HG03097 (cell line): ENCODE results near the gene UQCRHL.

Experiments used
- ATAC-seq: cut with Tn5 transposase; IDR thresholded peaks from one replicate; pipeline ENCODE4 v1.9.1; 2021; ENCODE audit not compliant: unreplicated experiment, low FRiP score

Gene UQCRHL

DNA sequence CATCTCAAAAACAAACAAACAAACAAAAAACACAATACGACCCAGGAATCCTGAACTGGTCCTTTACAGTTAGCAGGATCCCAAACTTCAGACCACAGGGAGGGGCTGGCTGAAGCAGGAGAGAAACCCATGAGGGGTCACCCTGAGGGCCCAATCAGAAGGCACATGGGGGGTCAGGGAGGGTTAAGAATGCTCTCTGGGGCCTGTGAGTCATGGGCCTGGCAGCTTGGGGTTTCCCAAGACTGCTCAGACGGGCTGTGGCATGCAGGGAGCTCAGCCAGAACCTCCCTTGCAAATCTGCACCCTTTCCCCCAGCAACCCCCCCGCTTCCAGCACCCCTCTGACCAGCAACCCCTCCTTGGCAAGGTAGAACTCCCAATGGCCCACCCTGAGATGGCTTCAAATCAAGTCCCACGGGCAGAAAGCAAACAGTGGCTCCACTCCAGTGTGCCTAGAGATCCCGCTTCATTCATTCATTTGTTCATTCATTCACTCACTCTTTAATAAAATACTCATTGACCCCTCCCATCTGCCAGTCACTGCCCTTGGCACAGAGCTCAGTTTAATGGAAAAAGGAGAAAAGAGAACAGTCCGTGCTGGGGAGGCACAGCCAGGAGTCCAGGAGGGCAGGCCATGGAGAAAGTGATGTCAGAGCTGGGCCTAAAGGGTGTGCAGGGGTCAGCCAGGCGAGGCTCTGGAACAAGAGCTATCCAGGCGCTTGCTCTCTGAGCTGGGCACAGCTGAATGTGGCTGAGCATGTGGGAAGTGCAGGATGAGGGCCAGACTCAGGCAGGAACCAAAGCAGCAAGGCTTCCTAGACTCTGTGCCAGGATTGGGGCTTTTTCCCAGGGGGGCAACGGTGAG is 8.2 kb downstream of the UQCRHL start:
- ATAC-seq: no peak

DNA sequence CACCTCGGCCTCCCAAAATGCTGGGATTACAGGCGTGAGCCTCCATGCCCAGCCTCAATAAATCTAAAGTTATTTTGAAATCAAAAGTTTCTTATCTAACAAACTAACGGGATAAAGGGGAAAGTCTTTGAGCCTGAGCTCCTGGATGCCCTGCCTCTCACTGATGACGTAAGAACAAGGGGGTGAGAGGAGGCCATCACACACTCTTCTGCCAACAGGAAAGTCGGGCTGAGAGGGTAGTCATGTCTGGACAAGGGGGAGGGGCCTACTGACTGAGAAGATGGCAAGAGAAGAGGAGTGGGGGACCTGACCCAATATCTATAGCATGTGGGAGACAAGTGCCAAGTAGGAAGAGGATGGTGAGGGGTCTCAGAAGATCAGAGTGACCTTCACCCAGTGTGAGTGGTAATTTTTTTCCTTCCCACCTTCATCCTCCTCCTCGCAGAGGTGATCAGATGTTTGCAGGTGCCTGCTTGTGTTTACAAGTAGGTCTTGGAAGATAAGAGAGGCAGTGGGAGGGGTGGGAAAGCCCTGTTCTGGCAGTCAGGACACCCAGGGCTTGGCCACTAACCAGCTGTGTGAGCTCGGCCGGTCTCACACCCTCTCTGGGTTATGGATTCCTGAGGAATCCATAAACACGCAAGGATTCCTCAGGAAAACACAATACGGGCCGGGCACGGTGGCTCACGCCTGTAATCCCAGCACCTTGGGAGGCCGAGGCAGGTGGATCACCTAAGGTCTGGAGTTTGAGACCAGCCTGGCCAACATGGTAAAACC is 9.6 kb downstream of the UQCRHL start:
- no peak for ATAC-seq

DNA sequence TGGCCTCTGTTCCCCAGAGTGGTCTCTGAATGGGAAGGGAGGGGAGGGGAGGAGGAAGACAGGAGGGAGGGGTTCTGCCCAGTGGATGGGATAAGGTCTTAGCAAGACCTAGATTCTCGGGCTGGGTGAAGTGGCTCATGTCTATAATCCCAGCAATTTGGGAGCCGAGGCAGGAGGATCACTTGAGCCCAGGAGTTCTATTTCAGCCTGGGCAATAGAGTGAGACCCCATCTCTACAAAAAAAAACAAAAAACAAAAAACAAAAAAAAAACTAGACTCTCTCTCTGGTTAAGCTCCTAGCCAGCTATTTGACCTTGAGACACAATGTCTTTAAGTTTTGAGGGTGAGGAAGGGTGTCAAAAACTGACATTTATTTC is 11.4 kb downstream of the UQCRHL start:
- ATAC-seq: no peak

DNA sequence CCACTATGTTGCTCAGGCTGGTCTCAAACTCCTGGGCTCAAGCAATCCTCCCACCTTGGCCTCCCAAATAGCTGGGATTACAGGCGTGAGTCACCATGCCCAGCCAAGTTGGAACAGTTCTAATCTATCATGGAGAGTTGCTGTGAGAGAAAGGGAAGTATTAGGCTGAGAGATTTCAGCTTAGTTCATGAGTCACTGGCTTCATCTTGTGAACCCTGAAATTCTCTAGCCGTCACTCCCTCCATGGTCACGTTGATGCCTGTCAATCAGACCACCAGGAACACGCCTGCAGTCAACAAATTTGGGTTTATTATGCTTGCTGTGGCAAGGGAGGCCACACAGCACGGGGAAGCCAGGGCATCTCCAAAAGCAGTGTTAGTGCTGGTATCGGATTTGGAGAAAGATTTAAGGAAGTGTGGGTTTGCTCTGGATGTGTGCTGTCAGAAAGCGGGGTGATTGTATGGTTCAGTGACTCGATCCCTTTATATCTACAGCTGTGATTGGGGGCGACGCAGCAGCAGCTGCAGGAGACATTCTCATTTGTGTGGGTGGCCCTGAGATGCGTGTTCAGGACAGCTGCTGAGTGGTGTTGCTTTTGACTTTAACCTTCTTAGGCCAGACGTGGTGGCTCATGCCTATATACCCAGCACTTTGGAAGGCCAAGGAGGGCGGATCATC is 18.7 kb downstream of the UQCRHL start:
- no peak for ATAC-seq

DNA sequence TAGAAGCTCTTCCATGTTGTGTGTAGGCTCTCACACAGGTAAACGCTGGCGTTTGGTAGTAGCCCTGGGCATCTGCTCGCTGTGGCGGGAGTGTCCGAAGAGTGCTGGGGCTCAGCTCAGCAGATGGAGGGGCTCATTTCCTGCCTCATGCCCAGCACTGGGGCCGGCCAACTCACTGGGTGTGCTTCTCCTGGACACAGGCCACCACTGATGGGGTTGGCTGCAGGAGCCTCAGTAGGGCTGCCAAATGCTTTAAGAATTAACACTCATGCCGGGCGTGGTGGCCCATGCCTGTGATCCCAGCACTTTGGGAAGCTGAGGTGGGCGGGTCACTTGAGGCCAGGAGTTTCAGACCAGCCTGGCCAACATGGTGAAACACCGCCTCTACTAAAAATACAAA is 20.9 kb downstream of the UQCRHL start:
- no peak for ATAC-seq

DNA sequence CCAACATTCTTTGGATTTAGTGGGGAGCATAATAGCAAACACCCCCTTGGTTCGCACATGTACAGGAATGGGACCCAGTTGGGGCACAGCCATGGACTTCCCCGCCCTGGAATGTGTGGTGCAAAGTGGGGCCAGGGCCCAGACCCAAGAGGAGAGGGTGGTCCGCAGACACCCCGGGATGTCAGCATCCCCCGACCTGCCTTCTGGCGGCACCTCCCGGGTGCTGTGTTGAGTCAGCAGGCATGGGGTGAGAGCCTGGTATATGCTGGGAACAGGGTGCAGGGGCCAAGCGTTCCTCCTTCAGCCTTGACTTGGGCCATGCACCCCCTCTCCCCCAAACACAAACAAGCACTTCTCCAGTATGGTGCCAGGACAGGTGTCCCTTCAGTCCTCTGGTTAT is 21.8 kb downstream of the UQCRHL start:
- no peak for ATAC-seq

DNA sequence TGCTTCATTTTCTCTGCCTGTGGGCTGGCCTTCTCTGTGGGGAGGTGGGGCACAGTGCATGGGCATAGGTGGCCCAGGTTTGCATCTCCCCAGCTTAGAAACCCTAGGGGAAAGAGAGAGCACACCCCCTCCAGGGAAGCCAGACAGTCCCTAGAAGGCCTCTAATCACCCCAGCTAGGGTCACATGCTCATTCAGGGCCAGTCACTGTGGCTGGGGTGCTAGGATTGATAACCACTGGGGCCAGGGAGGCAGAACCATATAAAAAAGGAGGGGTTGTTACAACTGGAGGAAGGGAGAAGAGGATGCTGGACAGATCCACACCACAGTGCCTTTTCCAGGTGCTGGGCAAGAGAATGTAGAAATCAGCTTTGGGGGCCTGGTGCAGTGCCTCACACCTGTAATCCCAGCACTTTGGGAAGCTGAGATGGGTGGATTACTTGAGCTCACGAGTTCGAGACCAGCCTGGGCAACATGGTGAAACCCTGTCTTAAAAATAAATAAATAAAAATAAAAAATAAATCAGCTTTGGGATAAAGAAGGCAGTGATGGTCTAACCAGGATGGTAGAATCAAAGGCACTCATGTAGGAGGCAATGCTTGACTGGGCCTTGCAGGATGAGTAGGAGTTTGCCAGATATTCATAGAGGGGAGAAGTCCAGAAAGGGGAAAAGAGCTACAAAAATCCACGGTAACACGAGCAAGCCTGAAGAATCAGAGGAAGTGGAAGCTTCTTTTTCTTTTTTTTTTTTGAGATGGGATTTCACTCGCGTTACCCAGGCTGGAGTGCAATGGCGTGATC is 29.3 kb downstream of the UQCRHL start:
- ATAC-seq: no peak

DNA sequence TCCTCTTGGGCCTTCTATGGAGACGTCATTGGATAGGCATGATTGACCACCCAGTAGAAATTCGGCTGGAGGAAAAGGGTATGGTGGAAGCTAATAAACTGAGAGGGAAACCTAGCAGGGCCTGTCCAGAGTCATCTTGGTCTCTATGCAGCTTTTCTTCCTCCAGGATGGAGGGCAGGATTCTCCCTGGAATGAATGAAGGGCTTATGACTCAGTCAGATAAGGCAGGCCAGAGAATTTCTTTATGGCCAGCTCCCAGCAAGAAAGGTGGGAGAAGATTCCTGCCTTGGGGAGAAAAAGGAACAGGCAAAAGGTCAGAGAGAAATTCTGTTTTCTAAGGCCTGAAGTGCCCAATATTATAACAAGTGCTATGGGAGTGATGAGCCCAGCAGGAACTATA is 31.7 kb downstream of the UQCRHL start:
- no peak for ATAC-seq

DNA sequence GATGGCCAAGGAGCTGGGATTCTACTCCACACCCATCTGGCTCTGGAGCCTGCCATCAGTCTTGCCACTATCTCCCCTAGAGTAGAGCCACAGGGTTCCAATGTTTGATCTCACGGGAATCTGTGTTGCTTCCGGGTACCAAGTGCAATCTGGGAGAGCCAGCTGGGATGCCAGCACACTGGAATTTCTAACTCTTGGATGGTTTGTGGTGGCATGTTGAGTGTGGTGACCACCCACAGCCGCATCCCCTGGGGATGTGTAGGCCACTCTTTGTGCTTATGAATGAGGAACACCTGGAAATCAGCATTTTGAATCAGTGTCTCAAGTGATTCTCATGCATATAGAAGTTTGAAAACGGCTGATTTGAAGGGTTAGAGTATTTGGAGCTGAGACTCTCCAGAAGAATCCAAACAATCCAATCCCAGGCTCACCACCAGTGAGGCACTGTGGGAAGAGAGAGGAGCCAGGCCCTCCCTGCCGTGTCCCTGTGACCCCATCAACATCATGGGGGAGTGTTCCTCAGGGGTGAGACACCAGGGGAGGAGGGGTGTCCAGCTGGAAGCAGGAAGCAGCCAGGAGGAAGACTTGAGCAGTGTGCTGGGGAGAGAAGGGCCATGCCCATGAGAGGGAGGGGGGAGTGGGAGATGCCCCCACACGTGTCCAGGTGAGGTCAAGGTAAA is 35.5 kb downstream of the UQCRHL start:
- no peak for ATAC-seq

DNA sequence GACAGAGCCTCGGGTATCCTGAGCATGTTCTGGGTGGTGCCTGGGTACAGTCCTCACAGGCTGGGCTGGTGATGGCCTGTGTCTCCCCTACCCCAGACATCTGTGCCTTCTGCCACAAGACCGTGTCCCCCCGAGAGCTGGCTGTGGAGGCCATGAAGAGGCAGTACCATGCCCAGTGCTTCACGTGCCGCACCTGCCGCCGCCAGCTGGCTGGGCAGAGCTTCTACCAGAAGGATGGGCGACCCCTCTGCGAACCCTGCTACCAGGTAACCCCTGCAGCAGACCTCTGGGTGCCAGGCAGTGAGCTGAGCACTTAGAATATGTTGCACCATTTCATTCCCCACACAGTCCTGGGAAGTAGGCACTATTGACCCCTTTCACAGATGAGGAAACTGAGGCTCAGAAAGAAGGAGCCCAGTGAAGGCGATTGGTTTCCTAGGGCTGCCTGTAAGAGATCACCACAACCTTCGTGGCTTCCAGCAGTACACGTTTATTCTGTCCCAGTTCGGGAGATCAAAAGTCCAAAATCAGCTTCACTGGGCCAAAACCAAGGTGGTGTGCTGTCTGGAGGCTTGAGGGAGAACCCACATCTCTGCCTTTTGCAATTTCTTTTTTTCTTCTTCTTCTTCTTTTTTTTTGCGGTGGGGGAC is 37.0 kb downstream of the UQCRHL start:
- ATAC-seq: no peak

DNA sequence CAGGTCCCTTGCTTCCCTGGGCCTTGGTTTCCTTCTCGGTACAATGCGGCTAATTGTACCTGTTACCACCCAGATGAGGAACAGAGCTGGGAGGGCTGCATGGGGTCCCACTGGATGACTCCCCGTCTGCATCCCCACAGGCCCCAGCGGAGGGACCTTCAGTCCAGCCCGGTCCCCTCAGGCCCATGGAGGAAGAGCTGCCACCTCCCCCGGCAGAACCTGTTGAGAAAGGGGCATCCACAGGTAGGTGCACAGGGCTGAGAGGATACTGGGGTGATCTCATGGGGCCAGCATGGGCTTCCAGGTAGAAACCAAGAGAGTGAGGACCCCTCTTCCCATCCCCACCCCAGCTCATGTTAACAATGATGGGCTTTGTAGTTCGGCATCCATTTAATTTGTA is 39.1 kb downstream of the UQCRHL start:
- no peak for ATAC-seq

DNA sequence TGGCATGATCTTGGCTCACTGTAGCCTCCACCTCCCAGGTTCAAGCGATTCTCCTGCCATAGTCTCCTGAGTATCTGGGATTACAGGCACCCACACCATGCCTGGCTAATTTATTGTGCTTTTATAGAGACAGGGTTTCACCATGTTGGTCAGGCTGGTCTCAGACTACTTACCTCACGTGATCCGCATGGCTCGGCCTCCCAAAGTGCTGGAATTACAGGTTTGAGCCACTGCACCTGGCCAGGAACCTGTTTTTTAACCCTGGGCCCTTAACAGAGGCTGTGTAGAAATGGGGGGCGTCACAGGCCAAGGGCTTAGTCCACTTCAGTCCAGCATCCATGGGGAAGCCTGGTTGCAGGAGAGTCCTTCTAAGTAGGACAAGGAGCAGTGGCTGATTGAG is 39.5 kb downstream of the UQCRHL start:
- no peak for ATAC-seq

DNA sequence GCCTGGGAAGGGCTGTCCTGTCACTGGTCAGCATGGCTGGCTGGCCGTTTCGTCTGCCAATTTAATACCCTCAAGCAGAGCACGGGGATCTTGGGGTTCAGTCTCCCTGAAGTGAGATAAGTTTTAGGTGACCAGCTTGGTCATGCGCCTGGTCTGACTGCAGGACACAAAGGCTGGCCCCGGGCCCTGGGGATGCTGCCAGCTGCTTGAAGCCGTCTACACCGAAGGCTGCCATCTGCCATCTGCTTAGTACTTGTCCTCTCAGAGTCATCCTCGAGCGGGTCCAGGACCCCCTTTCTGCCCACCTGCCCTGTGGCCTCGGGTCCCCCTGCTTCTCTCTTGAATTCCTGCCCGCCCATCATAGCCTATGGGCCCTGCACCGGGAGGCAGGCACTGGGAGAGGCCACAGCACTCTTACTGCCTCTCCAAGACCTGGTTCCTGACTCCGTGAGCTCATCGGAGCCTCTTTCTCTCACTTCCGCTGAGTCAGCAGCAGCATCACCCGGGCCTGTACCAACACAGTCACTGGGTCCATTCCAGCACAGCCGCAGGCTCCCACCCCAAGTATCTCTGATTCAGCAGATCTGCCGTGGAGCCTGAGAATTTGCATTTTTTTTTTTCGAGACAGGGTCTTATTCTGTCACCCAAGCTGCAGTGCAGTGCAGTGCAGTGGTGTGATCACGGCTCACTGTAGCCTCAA is 41.8 kb downstream of the UQCRHL start:
- no peak for ATAC-seq

DNA sequence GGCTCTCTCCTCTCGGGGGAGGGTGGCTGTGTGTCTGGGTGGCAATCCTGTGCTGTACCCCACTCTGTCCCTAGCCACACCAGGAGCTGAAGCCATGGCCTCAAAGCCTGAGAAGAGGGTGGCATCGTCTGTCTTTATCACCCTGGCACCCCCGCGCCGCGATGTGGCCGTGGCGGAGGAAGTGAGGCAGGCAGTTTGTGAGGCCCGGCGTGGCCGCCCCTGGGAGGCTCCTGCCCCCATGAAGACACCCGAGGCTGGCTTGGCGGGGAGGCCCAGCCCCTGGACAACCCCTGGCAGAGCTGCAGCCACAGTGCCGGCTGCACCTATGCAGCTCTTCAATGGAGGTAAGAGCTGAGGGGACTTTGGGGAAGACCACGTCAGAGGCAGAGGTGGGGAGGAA is 42.6 kb downstream of the UQCRHL start:
- no peak for ATAC-seq

DNA sequence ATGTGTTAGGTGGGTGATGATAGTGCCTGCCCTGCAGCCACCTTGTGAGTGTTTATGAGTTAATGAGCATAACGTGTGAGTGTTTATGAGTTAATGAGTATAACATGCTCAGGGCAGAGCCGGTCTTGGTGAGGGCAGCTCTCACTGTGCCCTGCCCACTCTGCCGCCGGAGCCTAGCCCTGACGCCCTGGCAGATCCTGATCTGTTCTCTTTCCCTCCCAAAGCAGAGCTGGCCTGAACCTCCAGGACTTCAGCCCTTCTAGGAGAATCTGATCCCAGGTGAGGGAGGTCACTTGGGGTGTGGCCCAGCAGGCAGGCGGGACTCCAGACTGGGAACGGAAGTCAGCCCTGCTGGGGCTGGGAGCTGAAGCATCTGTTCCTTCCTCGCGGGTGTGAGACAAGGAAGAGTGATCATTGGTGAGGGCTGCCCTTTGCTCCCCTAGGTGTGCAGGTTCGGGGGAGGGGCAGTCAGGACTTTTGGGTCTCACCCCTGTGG is 43.1 kb downstream of the UQCRHL start:
- ATAC-seq: no peak

DNA sequence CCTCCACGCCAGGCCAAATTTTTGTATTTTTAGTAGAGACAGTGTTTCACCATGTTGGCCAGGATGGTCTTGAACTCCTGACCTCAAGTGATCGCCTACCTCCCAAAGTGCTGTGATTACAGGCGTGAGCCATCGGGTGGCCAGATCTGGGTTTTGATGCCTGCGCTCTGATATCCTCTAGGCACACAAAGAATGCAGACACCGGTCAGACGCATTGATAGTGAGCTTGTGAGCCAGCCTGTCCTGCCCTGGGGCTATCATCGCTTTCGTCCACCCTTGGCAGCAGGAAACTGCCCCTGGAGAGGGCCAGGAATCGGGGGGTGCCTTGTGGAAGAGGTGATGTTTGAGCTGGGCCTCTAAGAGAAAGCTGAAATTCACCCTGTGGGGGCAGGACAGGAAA is 44.9 kb downstream of the UQCRHL start:
- no peak for ATAC-seq

DNA sequence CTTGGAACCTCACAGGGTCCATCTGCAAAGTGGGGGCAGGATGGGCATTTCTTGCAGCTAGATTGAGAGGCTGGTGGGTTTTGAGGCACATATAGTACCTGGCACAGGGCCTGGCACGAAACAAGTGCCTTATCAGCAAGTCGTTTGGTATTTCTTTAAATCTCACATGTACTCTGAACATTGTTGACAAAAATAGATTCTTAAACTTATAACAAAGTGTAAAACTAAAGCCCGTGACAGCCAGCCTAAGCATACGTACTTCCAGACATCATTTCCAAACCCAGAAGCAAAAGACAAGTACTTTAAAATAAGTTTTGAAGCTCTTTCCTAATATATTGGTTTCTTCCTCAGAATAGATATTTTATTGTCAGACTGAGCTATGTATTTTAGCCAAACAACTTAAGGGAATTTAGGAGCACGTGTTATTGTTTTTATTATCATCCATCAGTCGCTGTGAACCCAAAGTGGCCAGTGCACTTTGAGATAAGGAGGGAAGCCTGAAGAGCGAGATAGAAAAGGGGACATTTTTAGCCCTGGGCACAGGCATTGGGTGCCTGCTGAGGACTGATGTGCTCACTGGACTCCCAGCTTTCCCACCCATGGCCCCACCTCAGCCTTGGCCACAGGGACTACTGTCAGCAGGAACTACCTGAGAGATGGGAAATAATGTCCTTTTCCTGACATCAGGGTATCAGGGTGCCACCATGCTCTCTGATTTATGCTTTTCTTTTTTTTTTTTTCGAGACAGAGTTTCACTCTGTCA is 45.9 kb downstream of the UQCRHL start:
- ATAC-seq: no peak

DNA sequence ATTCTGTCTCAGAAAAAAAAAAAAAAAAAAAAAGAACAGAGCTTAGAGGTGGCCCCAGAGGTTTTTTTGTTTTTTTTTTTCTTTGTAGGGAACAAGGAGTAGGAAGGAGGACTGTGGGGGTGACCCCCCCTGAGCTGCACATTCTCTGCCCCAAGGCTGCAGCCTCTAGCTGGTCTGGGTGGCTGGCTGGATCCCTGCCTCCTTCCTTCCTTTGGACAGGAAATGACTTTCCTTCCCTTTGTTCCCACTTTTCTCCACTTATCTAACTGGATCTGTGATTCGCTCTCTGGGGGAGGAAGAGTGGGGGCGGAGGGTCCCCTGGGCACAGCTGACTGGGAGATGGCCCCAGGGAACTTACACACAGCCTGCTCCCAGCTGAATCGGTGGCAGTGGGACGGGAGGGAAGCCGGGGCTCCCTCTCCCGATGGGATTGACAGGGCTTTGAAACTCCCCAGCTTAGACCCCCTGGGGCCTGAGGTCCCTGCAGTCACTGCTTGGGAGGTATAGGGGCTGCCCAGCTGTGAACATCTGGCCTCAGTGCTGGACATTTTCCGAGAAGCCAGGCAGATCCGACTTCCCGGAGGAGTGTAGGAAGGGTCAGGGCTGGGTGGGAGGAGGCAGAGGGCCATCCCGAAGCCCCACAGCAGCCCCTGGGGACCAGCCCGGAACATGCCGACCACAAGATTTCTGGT is 46.8 kb downstream of the UQCRHL start:
- no peak for ATAC-seq
